ENCODE results near the gene COPG1.

Gene COPG1

GRCh38 chr3:129257609-129258008 lies 8.2 kb downstream of the COPG1 start:
- Histone ChIP-seq H3K9me3 (ENCODE audit: insufficient read depth, low read length, severe bottlenecking) (no peaks in the 10 kb centered on the region), H4K20me1 (ENCODE audit: insufficient read depth, low read length) (peaks cover 4% of the 10 kb centered on the region; the same call in 1 of the 2 replicates), H2AFZ (ENCODE audit: low read depth, low read length) (no peak overlapping the region), H3K4me2 (ENCODE audit: insufficient read depth, low read length) (no peak overlapping the region), H3K27me3 (ENCODE audit: insufficient read depth, low read length, poor library complexity) (no peaks in the 10 kb centered on the region), H3K9ac (ENCODE audit: low read depth, low read length) (no peak overlapping the region), H3K79me2 (ENCODE audit: insufficient read depth, low read length) (0 out of 2 replicates have a peak, but pooled peaks cover under 1% of the 10 kb centered on the region), H3K27ac (ENCODE audit: low read length) (no peak overlapping the region), H3K4me3 (ENCODE audit: low read depth in 1 of 2, low read length in 2 of 2) (no peak overlapping the region), H3K36me3 (ENCODE audit: insufficient read depth, low read length) (peaks cover 86% of the 10 kb centered on the region), H3K4me1 (ENCODE audit: insufficient read depth, low read length) (no peaks in the 10 kb centered on the region)
- TF ChIP-seq EZH2 (IDR thresholded peaks at IDR 0.05; ENCODE audit: borderline replicate concordance, low read depth, low read length, severe bottlenecking): no peak
- TF ChIP-seq, protein P1, sequence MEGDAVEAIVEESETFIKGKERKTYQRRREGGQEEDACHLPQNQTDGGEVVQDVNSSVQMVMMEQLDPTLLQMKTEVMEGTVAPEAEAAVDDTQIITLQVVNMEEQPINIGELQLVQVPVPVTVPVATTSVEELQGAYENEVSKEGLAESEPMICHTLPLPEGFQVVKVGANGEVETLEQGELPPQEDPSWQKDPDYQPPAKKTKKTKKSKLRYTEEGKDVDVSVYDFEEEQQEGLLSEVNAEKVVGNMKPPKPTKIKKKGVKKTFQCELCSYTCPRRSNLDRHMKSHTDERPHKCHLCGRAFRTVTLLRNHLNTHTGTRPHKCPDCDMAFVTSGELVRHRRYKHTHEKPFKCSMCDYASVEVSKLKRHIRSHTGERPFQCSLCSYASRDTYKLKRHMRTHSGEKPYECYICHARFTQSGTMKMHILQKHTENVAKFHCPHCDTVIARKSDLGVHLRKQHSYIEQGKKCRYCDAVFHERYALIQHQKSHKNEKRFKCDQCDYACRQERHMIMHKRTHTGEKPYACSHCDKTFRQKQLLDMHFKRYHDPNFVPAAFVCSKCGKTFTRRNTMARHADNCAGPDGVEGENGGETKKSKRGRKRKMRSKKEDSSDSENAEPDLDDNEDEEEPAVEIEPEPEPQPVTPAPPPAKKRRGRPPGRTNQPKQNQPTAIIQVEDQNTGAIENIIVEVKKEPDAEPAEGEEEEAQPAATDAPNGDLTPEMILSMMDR (IDR thresholded peaks at IDR 0.05; ENCODE audit: borderline replicate concordance, extremely low read depth, low read length, poor library complexity, severe bottlenecking): no peak
- no peak for ATAC-seq (ENCODE audit: insufficient read depth, low read depth)
- no peak for DNase-seq

DNA sequence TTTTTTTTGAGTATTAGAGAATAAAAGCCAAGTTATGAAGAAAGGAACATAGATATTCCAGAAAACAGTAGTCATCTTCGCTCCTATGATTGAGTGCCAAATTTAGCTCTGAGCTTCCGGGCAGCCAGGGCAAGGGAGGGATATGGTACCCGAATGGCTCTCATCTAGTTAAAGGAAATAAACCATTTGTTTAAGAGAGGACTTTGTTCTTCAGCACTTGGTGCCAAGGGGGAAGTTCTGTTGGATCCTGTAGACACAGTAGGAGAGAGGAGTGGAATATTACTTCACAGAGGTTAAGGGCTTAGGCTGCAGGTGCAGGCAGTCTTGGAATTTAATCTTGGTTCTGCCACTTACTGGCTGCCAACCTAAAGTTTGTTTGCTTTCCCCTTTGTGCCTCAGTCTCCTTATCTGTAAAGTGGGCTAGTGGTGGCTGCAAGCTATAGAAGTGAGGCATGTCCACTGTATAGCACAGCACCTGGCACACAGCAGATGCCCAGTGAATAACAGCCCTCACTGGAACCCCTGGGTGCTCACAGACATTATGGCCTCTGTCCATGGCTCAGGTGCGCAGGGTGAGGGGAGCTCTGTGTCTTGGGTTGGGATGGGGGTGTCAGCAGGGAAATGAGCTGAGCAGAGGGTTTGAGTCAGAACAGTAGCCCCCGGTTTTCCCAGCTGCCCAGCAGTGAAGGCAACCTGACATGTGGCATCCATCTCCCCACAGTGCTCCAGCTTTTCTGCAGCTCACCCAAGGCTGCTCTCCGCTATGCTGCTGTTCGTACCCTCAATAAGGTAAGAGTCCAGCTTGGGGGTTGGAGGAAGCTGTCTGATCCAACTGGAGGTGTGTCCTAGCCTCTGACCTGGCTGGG lies 10.4 kb downstream of the COPG1 start:
- Histone ChIP-seq H3K4me2 (ENCODE audit: insufficient read depth, low read length) (no peak overlapping the region), H3K27ac (ENCODE audit: low read length) (no peak overlapping the region), H3K9ac (ENCODE audit: low read depth, low read length) (no peak overlapping the region), H4K20me1 (ENCODE audit: insufficient read depth, low read length) (peaks cover 4% of the 10 kb centered on the region; the same call in 1 of the 2 replicates), H3K4me1 (ENCODE audit: insufficient read depth, low read length) (no peaks in the 10 kb centered on the region), H3K36me3 (ENCODE audit: insufficient read depth, low read length) (peaks cover 89% of the 10 kb centered on the region), H3K4me3 (ENCODE audit: low read depth in 1 of 2, low read length in 2 of 2) (no peak overlapping the region), H2AFZ (ENCODE audit: low read depth, low read length) (no peak overlapping the region), H3K27me3 (ENCODE audit: insufficient read depth, low read length, poor library complexity) (no peaks in the 10 kb centered on the region), H3K9me3 (ENCODE audit: insufficient read depth, low read length, severe bottlenecking) (no peaks in the 10 kb centered on the region), H3K79me2 (ENCODE audit: insufficient read depth, low read length) (no peaks in the 10 kb centered on the region)
- DNase-seq (no peak), ATAC-seq (ENCODE audit: insufficient read depth, low read depth) (no peak)
- TF ChIP-seq EZH2 (IDR thresholded peaks at IDR 0.05; ENCODE audit: borderline replicate concordance, low read depth, low read length, severe bottlenecking): no peak
- TF ChIP-seq, protein P1 (IDR thresholded peaks at IDR 0.05; ENCODE audit: borderline replicate concordance, extremely low read depth, low read length, poor library complexity, severe bottlenecking): no peak

DNA sequence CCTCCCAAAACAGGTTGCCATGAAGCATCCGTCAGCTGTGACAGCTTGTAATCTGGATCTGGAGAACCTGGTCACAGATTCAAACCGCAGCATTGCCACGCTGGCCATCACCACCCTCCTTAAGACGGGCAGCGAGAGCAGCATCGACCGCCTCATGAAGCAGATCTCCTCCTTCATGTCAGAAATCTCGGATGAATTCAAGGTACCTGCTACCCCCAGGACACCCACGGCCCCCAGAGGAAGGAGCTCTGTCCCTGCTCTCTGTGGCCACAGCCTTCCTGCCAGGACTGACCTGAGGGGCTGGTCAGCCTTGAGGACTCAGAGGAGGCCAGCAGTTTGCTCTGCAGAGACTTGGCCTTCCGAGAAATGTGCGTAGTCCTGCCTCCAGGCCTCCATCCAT lies 11.2 kb downstream of the COPG1 start:
- no peak for ATAC-seq (ENCODE audit: insufficient read depth, low read depth)
- no peak overlapping the region for H2AFZ ChIP-seq (ENCODE audit: low read depth, low read length)
- H4K20me1 ChIP-seq (ENCODE audit: insufficient read depth, low read length): peaks cover 4% of the 10 kb centered on the region; the same call in 1 of the 2 replicates
- no peak overlapping the region for H3K4me3 ChIP-seq (ENCODE audit: low read depth in 1 of 2, low read length in 2 of 2)
- DNase-seq: no peak
- no peak overlapping the region for H3K9ac ChIP-seq (ENCODE audit: low read depth, low read length)
- H3K79me2 ChIP-seq (ENCODE audit: insufficient read depth, low read length): no peaks in the 10 kb centered on the region
- no peaks in the 10 kb centered on the region for H3K4me1 ChIP-seq (ENCODE audit: insufficient read depth, low read length)
- no peaks in the 10 kb centered on the region for H3K9me3 ChIP-seq (ENCODE audit: insufficient read depth, low read length, severe bottlenecking)
- H3K27ac ChIP-seq (ENCODE audit: low read length): no peak overlapping the region
- no peak for TF ChIP-seq EZH2 (IDR thresholded peaks at IDR 0.05; ENCODE audit: borderline replicate concordance, low read depth, low read length, severe bottlenecking)
- TF ChIP-seq, protein P1 (IDR thresholded peaks at IDR 0.05; ENCODE audit: borderline replicate concordance, extremely low read depth, low read length, poor library complexity, severe bottlenecking): no peak
- H3K27me3 ChIP-seq (ENCODE audit: insufficient read depth, low read length, poor library complexity): no peaks in the 10 kb centered on the region
- no peak overlapping the region for H3K4me2 ChIP-seq (ENCODE audit: insufficient read depth, low read length)
- peaks cover 89% of the 10 kb centered on the region for H3K36me3 ChIP-seq (ENCODE audit: insufficient read depth, low read length)

All from DND-41 (cell line).